Ovary (tissue), 9 donors: ENCODE measurements around the gene PET117. TPM values are rescaled to one million over a fixed set of nuclear protein-coding genes. Genes with fewer than 3 reads are reported as not detected.
"Not testable (repeated sequence)": the region's sequence is repeated elsewhere in the genome, so short reads cannot be mapped to it uniquely, and the experiment has no call there.

Source experiments
- DNase-seq, 5 donors: peaks; one replicate each; pipeline ENCODE4 v3.0.0-alpha.2; 2019 to 2020
- H3K27ac ChIP-seq, 2 donors: fragments of 200-600 bp; one replicate each; pipeline versions ENCODE4 v1.5.1 to v1.8.0; 2019 to 2022
- H3K27me3 ChIP-seq: fragments of 200-600 bp; one replicate; pipeline ENCODE4 v1.8.0; 2022
- H3K36me3 ChIP-seq: fragments of 200-600 bp; sonication (generic); one replicate; pipeline ENCODE4 v1.5.1; 2019
- H3K4me1 ChIP-seq: one replicate; pipeline ENCODE4 v1.8.1; 2013; ENCODE audit warnings: mild to moderate bottlenecking, moderate library complexity; ENCODE audit not compliant: insufficient read depth
- H3K4me3 ChIP-seq: fragments of 200-600 bp; sonication (generic); one replicate; pipeline ENCODE4 v1.5.1; 2017
- H3K9me3 ChIP-seq, 2 donors: fragments of 200-600 bp in 1 of 2; sonication (generic) in 1 of 2; one replicate each; pipeline versions ENCODE4 v1.5.1 to v1.8.1; 2013 to 2019; ENCODE audit warnings: mild to moderate bottlenecking in 1 of 2, moderate library complexity in 1 of 2
- CTCF ChIP-seq, 3 donors: fragments of 450-650 bp in 2 of 3; fragments of 200-600 bp in 1 of 3; IDR thresholded peaks; one replicate each; pipeline versions ENCODE4 v1.5.1 to v1.8.0; 2016 to 2022; ENCODE audit warnings: antibody characterized with exemption in 3 of 3, mild to moderate bottlenecking in 1 of 3
- EP300 ChIP-seq: sonication (generic); formaldehyde crosslinking; IDR thresholded peaks from one replicate; pipeline ENCODE4 v1.6.1; 2017; ENCODE audit warnings: antibody characterized with exemption
- POLR2A ChIP-seq: fragments of 450-650 bp; IDR thresholded peaks from one replicate; pipeline ENCODE4 v1.6.1; 2017; ENCODE audit warnings: antibody characterized with exemption, mild to moderate bottlenecking, moderate library complexity
- WGBS, 3 donors: extraction: QIAGEN DNeasy Blood & Tissue Kit in 1 of 3; methylation state at CpG; one replicate each; pipeline versions ENCODE4 v1.1.5 to v1.1.7; 2013 to 2017; 5-methylcytosine and 5-hydroxymethylcytosine counted together
- intact Hi-C, 4 donors: fragments of 100-400 bp; cut with DNase I; formaldehyde crosslinking; loops; one replicate each; pipeline versions ENCODE4 v1.11.0 to v1.15.1; 2022 to 2023
- polyA plus RNA-seq, 2 donors: library from polyadenylated mRNA; stranded (reverse); fragments of 200-250 nt in 1 of 2; fragments of 350-450 nt in 1 of 2; fragmentation: Illumina TruSeq in 1 of 2; extraction: RNeasy Lipid Tissue Mini Kit (QIAGEN cat#74804) in 1 of 2; gene quantifications; one replicate each; pipeline ENCODE4 v1.2.3, GENCODE V29; 2013 to 2014
- total RNA-seq, 7 donors: library from RNA; depleted of rRNA in 2 of 7; stranded (reverse); fragments of >200 nt in 2 of 7; fragmentation: NEBNext Ultra II Directional in 3 of 7; extraction: Animal tissue kit (Norgen Biotek cat#: 25700) in 3 of 7; gene quantifications; one replicate each; pipeline versions ENCODE4 v1.1.0 to v1.2.4, GENCODE V29; 2016 to 2023
- donor health status: DM: no; HTN: no; CAD: no; lungs with moderate emphysema.
- donor health status: DM: no; HTN: no; CAD: no.
- donor health status: Bipolar disorder and iron deficiency.
- donor health status: DM: yes; HTN: yes; CAD: no.
- donor health status: DM: no; HTN: no; CAD: no.
- donor health status: DM: yes; HTN: yes; CAD: no.

Gene PET117
- total and polyA plus RNA-seq, 9 donors, result 8.6 to 17.7 (median 14.5) TPM

- no peak for DNase-seq
- TF ChIP-seq CTCF (IDR thresholded peaks at IDR 0.05), result no peak
- no peak for TF ChIP-seq POLR2A
- TF ChIP-seq EP300, result no peak
These were observed 46.0 kb upstream of the PET117 start for GRCh38 chr20:18091623-18092022.

GRCh38 chr20:18092890-18093289 lies 44.8 kb upstream of the PET117 start:
- Histone ChIP-seq H3K27me3 (no peaks in the 10 kb centered on the region), H3K27ac (no peak overlapping the region), H3K9me3 (no peaks in the 10 kb centered on the region), H3K4me3 (no peak overlapping the region), H3K4me1 (no peaks in the 10 kb centered on the region), H3K36me3 (no peaks in the 10 kb centered on the region)
- TF ChIP-seq POLR2A, result no peak
- TF ChIP-seq CTCF (IDR thresholded peaks at IDR 0.05), result no peak
- no peak for TF ChIP-seq EP300
- intact Hi-C loops, result no loop called here
- WGBS, 3 donors, result 75 to 86% (median 83%) methylated on average over 7 to 8 of the region's 8 CpGs
- DNase-seq, result no peak

More at GRCh38 chr20:18091623-18092022, 46.0 kb upstream of the PET117 start:
- no peaks in the 10 kb centered on the region for H3K27me3 ChIP-seq
- 70 to 79% (median 71%) methylated on average over 7 of the region's 7 CpGs for WGBS, 3 donors
- intact Hi-C loops, result no loop called here
- no peaks in the 10 kb centered on the region for H3K9me3 ChIP-seq
- H3K4me3 ChIP-seq, result no peak overlapping the region
- no peak overlapping the region for H3K27ac ChIP-seq
- no peaks in the 10 kb centered on the region for H3K36me3 ChIP-seq
- H3K4me1 ChIP-seq, result no peaks in the 10 kb centered on the region

GRCh38 chr20:18093388-18093787 lies 44.3 kb upstream of the PET117 start:
- no peaks in the 10 kb centered on the region for H3K36me3 ChIP-seq
- no peaks in the 10 kb centered on the region for H3K27me3 ChIP-seq
- H3K4me1 ChIP-seq, result no peaks in the 10 kb centered on the region
- WGBS, 3 donors, result 72 to 77% (median 73%) methylated on average over 10 of the region's 10 CpGs
- intact Hi-C loops, result no loop called here
- TF ChIP-seq POLR2A (no peak), EP300 (no peak), CTCF (IDR thresholded peaks at IDR 0.05) (no peak)
- no peaks in the 10 kb centered on the region for H3K9me3 ChIP-seq
- no peak for DNase-seq
- H3K4me3 ChIP-seq, result no peak overlapping the region
- no peak overlapping the region for H3K27ac ChIP-seq

- Histone ChIP-seq H3K9me3 (no peaks in the 10 kb centered on the region), H3K4me1 (no peaks in the 10 kb centered on the region), H3K4me3 (no peak overlapping the region), H3K36me3 (no peaks in the 10 kb centered on the region), H3K27me3 (no peaks in the 10 kb centered on the region), H3K27ac (no peak overlapping the region)
- TF ChIP-seq EP300, result no peak
- TF ChIP-seq CTCF (IDR thresholded peaks at IDR 0.05), result no peak
- TF ChIP-seq POLR2A, result no peak
- intact Hi-C loops, result no loop called here
- 42 to 58% (median 47%) methylated on average over 5 of the region's 5 CpGs for WGBS, 3 donors
- DNase-seq, result no peak
These were observed 43.5 kb upstream of the PET117 start for GRCh38 chr20:18094191-18094590.

GRCh38 chr20:18100569-18100968 lies 37.1 kb upstream of the PET117 start:
- H3K4me1 ChIP-seq, H3K4me3 ChIP-seq, H3K9me3 ChIP-seq, H3K27ac ChIP-seq, H3K27me3 ChIP-seq, DNase-seq, H3K36me3 ChIP-seq, intact Hi-C loops: not testable (repeated sequence)
- 93 to 95% (median 95%) methylated on average over 11 of the region's 11 CpGs for WGBS, 3 donors
